ENCODE data around the gene WDR12. TPM values are rescaled to one million over a fixed set of nuclear protein-coding genes. Genes with fewer than 3 reads are reported as not detected.
"Not testable (repeated sequence)": the region's sequence is repeated elsewhere in the genome, so short reads cannot be mapped to it uniquely, and the experiment has no call there.

WDR12 gene
- total and polyA plus RNA-seq, 2 of the 13 experiments (the other 11 are each of a cell fraction or from before 2014, with no cell fraction given): 94.4 to 216 TPM

DNA sequence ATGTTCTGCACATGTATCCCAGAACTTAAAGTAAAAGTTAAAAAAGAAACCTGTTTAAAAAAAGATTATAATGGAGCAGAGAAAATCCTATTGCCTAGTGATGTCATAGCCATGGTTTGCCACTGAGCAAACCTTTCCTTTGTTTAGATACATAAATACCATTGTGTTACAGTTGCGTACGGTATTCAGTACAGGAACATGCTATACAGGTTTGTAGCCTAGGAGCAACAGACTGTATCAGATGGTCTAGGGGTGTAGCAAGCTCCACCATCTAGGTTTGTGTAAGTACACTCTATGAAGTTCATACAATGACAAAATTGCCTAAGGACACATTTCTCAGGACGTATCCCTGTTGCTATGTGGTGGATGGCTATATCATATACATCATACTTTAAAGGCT, 52.9 kb downstream of the WDR12 start (continued):
- TF ChIP-seq DZIP1 (CRISPR knock-in tag; IDR thresholded peaks at IDR 0.05): no peak
- TF ChIP-seq, protein P1, sequence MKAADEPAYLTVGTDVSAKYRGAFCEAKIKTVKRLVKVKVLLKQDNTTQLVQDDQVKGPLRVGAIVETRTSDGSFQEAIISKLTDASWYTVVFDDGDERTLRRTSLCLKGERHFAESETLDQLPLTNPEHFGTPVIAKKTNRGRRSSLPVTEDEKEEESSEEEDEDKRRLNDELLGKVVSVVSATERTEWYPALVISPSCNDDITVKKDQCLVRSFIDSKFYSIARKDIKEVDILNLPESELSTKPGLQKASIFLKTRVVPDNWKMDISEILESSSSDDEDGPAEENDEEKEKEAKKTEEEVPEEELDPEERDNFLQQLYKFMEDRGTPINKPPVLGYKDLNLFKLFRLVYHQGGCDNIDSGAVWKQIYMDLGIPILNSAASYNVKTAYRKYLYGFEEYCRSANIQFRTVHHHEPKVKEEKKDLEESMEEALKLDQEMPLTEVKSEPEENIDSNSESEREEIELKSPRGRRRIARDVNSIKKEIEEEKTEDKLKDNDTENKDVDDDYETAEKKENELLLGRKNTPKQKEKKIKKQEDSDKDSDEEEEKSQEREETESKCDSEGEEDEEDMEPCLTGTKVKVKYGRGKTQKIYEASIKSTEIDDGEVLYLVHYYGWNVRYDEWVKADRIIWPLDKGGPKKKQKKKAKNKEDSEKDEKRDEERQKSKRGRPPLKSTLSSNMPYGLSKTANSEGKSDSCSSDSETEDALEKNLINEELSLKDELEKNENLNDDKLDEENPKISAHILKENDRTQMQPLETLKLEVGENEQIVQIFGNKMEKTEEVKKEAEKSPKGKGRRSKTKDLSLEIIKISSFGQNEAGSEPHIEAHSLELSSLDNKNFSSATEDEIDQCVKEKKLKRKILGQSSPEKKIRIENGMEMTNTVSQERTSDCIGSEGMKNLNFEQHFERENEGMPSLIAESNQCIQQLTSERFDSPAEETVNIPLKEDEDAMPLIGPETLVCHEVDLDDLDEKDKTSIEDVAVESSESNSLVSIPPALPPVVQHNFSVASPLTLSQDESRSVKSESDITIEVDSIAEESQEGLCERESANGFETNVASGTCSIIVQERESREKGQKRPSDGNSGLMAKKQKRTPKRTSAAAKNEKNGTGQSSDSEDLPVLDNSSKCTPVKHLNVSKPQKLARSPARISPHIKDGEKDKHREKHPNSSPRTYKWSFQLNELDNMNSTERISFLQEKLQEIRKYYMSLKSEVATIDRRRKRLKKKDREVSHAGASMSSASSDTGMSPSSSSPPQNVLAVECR (CRISPR knock-in tag; IDR thresholded peaks at IDR 0.05; ENCODE audit: borderline replicate concordance): no peak
- no peak for TF ChIP-seq ZNF34 (CRISPR knock-in tag; IDR thresholded peaks at IDR 0.05; ENCODE audit: borderline replicate concordance)
- TF ChIP-seq GATA4 (IDR thresholded peaks at IDR 0.05; ENCODE audit: borderline replicate concordance, low read depth): no peak
- TF ChIP-seq HNRNPL (IDR thresholded peaks at IDR 0.05; ENCODE audit: low read depth, low read length): no peak
- TF ChIP-seq ZNF7 (CRISPR knock-in tag; IDR thresholded peaks at IDR 0.05): no peak
- TF ChIP-seq NFE2L2 (IDR thresholded peaks at IDR 0.05; ENCODE audit: low read length): no peak

- BruUV-seq (replicated peaks); FAIRE-seq; H3K36me3 ChIP-seq (replicated peaks in 1 of 2; ENCODE audit: control insufficient read depth in 1 of 2, insufficient read depth in 2 of 2, low read length in 2 of 2); intact Hi-C loops (cut with micrococcal nuclease; ENCODE audit: unreplicated experiment); H3K79me2 ChIP-seq (ENCODE audit: insufficient read depth, low read length); H3K4me3 ChIP-seq (replicated peaks in 1 of 3; ENCODE audit: insufficient read depth in 1 of 3, low read depth in 2 of 3, low read length in 3 of 3); H3K9me3 ChIP-seq (ENCODE audit: low read length); H3K27me3 ChIP-seq (ENCODE audit: control insufficient read depth in 1 of 2, insufficient read depth in 2 of 2, low read length in 2 of 2); H2AFZ ChIP-seq (ENCODE audit: low read length); DNase-seq (ENCODE audit: low spot score); H3K9ac ChIP-seq (ENCODE audit: insufficient read depth, low read depth, low read length); CTCF ChIA-PET (ENCODE audit: low intra/inter-chr PET ratio, low total read pairs); H3K27ac ChIP-seq (ENCODE audit: extremely low read length, insufficient read depth, low read length); H4K20me1 ChIP-seq (ENCODE audit: insufficient read depth, low read length): not testable (repeated sequence)
- POLR2A ChIA-PET: interaction anchor here (1.1 kb wide), 1 partner anchor 15 kb away, joined by 3 read pairs; no protein-coding TSS in a partner anchor
- in situ Hi-C loops (cut with HindIII; ENCODE audit: extremely low pct_ligation_motif_present, low pct_unique_long_range_greater_than_20kb): loop anchor here (25.0 kb wide), 2 partner anchors 963 to 1063 kb away; no protein-coding TSS in a partner anchor
- 38% methylated on average over 3 of the region's 3 CpGs for WGBS (ENCODE audit: low lambda C conversion rate)
- Histone ChIP-seq H3K4me1 (ENCODE audit: insufficient read depth, low read length) (peaks cover 17% of the 10 kb centered on the region), H3K4me2 (ENCODE audit: low read depth, low read length) (peak overlapping the region; percentile 25; the same call in 1 of the 2 replicates)
- peak; percentile 75 for ATAC-seq
Measured at GRCh38 chr2:202849343-202849742, 62.1 kb downstream of the WDR12 start.
